Glutamatergic neuron (in vitro differentiated cells): ENCODE measurements around the gene SRPX2. TPM values are rescaled to one million over a fixed set of nuclear protein-coding genes. Genes with fewer than 3 reads are reported as not detected.
A peak's percentile ranks its signal among the peaks of the same experiment; 100 is the strongest.

Experiments used
- DNase-seq: peaks from one replicate; pipeline ENCODE4 v3.0.0; 2022
- H3K27ac Mint-ChIP-seq: one replicate; pipeline ENCODE4 v1.8.0; 2020; ENCODE audit warnings: mild to moderate bottlenecking, mixed read lengths, inconsistent platforms; ENCODE audit not compliant: unreplicated experiment
- H3K27me3 Mint-ChIP-seq: one replicate; pipeline ENCODE4 v1.8.0; 2020; ENCODE audit warnings: mild to moderate bottlenecking, moderate library complexity, mixed read lengths, inconsistent platforms; ENCODE audit not compliant: unreplicated experiment
- H3K36me3 Mint-ChIP-seq: one replicate; pipeline ENCODE4 v1.8.0; 2020; ENCODE audit warnings: mild to moderate bottlenecking, mixed read lengths, inconsistent platforms; ENCODE audit not compliant: unreplicated experiment
- H3K4me1 Mint-ChIP-seq: one replicate; pipeline ENCODE4 v1.8.0; 2020; ENCODE audit warnings: mild to moderate bottlenecking, low read depth, mixed read lengths, inconsistent platforms; ENCODE audit not compliant: unreplicated experiment
- H3K4me3 Mint-ChIP-seq: one replicate; pipeline ENCODE4 v1.8.0; 2020; ENCODE audit warnings: mild to moderate bottlenecking, mixed read lengths, inconsistent platforms; ENCODE audit not compliant: unreplicated experiment
- H3K9me3 Mint-ChIP-seq: one replicate; pipeline ENCODE4 v1.8.0; 2020; ENCODE audit warnings: mild to moderate bottlenecking, moderate library complexity, mixed read lengths, inconsistent platforms; ENCODE audit not compliant: unreplicated experiment
- CTCF ChIP-seq: fragments of 200-600 bp; sonication (generic); IDR thresholded peaks from one replicate; pipeline ENCODE4 v1.5.0; 2021; ENCODE audit not compliant: partially characterized antibody, unreplicated experiment
- total RNA-seq: library from RNA; stranded (reverse); fragmentation: NEBNext Ultra II Directional; extraction: Animal tissue kit (Norgen Biotek cat#: 25700); gene quantifications from one replicate; pipeline ENCODE4 v1.2.1, GENCODE V29; 2021; ENCODE audit not compliant: unreplicated experiment

Gene SRPX2
- total RNA-seq, 1 donor from 2014 or later = not detected

- no peak overlapping the region for H3K4me3 Mint-ChIP-seq
- DNase-seq = no peak
- no peaks in the 10 kb centered on the region for H3K9me3 Mint-ChIP-seq
- no peak overlapping the region for H3K27ac Mint-ChIP-seq
- peaks cover 3% of the 10 kb centered on the region for H3K27me3 Mint-ChIP-seq
- TF ChIP-seq CTCF = no peak
- peaks cover 4% of the 10 kb centered on the region for H3K4me1 Mint-ChIP-seq
- no peaks in the 10 kb centered on the region for H3K36me3 Mint-ChIP-seq
Observed at GRCh38 chrX:100649550-100650356, 5.8 kb downstream of the SRPX2 start.

GRCh38 chrX:100650841-100651240, 6.8 kb downstream of the SRPX2 start:
- no peak overlapping the region for H3K27ac Mint-ChIP-seq
- peaks cover 3% of the 10 kb centered on the region for H3K27me3 Mint-ChIP-seq
- peaks cover 4% of the 10 kb centered on the region for H3K4me1 Mint-ChIP-seq
- DNase-seq = no peak
- no peak for TF ChIP-seq CTCF
- no peaks in the 10 kb centered on the region for H3K9me3 Mint-ChIP-seq
- H3K36me3 Mint-ChIP-seq = no peaks in the 10 kb centered on the region
- H3K4me3 Mint-ChIP-seq = no peak overlapping the region

- Mint-ChIP-seq H3K27me3 (peaks cover 5% of the 10 kb centered on the region), H3K9me3 (no peaks in the 10 kb centered on the region), H3K27ac (no peak overlapping the region), H3K4me3 (no peak overlapping the region), H3K36me3 (no peaks in the 10 kb centered on the region), H3K4me1 (peaks cover 4% of the 10 kb centered on the region)
- DNase-seq = no peak
- no peak for TF ChIP-seq CTCF
Observed at GRCh38 chrX:100652266-100652665, 8.3 kb downstream of the SRPX2 start.

GRCh38 chrX:100654261-100654660, 10.3 kb downstream of the SRPX2 start:
- no peak for TF ChIP-seq CTCF
- Mint-ChIP-seq H3K9me3 (no peaks in the 10 kb centered on the region), H3K4me1 (peaks cover 9% of the 10 kb centered on the region), H3K4me3 (no peak overlapping the region), H3K36me3 (no peaks in the 10 kb centered on the region), H3K27me3 (peaks cover 5% of the 10 kb centered on the region), H3K27ac (no peak overlapping the region)
- DNase-seq = no peak

GRCh38 chrX:100658941-100659381, 15.0 kb downstream of the SRPX2 start:
- Mint-ChIP-seq H3K36me3 (no peaks in the 10 kb centered on the region), H3K27ac (peak overlapping the region; percentile 89), H3K4me3 (no peak overlapping the region), H3K9me3 (no peaks in the 10 kb centered on the region), H3K27me3 (peaks cover 3% of the 10 kb centered on the region), H3K4me1 (peaks cover 14% of the 10 kb centered on the region)
- no peak for DNase-seq
- TF ChIP-seq CTCF = no peak
